Rectal smooth muscle tissue (tissue), 1 donor: ENCODE data around the gene ADGB.
"Not testable (repeated sequence)": the region's sequence is repeated elsewhere in the genome, so short reads cannot be mapped to it uniquely, and the experiment has no call there.

Experiments
- H3K27ac ChIP-seq: one replicate; pipeline ENCODE4 v1.7.0; 2013; ENCODE audit warnings: low read depth, low read length, inconsistent platforms
- H3K27me3 ChIP-seq: one replicate; pipeline ENCODE4 v1.7.0; 2013; ENCODE audit warnings: low read length; ENCODE audit not compliant: control insufficient read depth, insufficient read depth
- H3K36me3 ChIP-seq: one replicate; pipeline ENCODE4 v1.7.0; 2013; ENCODE audit warnings: low read length; ENCODE audit not compliant: control insufficient read depth, insufficient read depth
- H3K4me1 ChIP-seq: one replicate; pipeline ENCODE4 v1.7.0; 2013; ENCODE audit warnings: low read length; ENCODE audit not compliant: control insufficient read depth, insufficient read depth
- H3K4me3 ChIP-seq: one replicate; pipeline ENCODE4 v1.7.0; 2013; ENCODE audit warnings: low read length
- H3K9ac ChIP-seq: one replicate; pipeline ENCODE4 v1.7.0; 2013; ENCODE audit warnings: low read length

ADGB gene

GRCh38 chr6:146850981-146851380, 252.2 kb downstream of the ADGB start:
- Histone ChIP-seq H3K4me3 (no peak overlapping the region), H3K4me1 (no peaks in the 10 kb centered on the region), H3K27ac (no peak overlapping the region), H3K27me3 (no peaks in the 10 kb centered on the region), H3K36me3 (no peaks in the 10 kb centered on the region), H3K9ac (no peak overlapping the region)

GRCh38 chr6:146851837-146852236, 253.1 kb downstream of the ADGB start:
- no peaks in the 10 kb centered on the region for H3K36me3 ChIP-seq
- H3K9ac ChIP-seq = no peak overlapping the region
- H3K27me3 ChIP-seq = no peaks in the 10 kb centered on the region
- no peaks in the 10 kb centered on the region for H3K4me1 ChIP-seq
- no peak overlapping the region for H3K4me3 ChIP-seq
- H3K27ac ChIP-seq = no peak overlapping the region

GRCh38 chr6:146854521-146855255, 255.9 kb downstream of the ADGB start:
- not testable (repeated sequence) for H3K4me3 ChIP-seq, H3K36me3 ChIP-seq, H3K27ac ChIP-seq, H3K9ac ChIP-seq, H3K27me3 ChIP-seq, H3K4me1 ChIP-seq

GRCh38 chr6:146855889-146856288, 257.1 kb downstream of the ADGB start:
- Histone ChIP-seq H3K27me3 (no peaks in the 10 kb centered on the region), H3K27ac (no peak overlapping the region), H3K9ac (no peak overlapping the region), H3K4me1 (peaks cover 3% of the 10 kb centered on the region), H3K36me3 (no peaks in the 10 kb centered on the region), H3K4me3 (no peak overlapping the region)

GRCh38 chr6:146856296-146856695, 257.5 kb downstream of the ADGB start:
- Histone ChIP-seq H3K9ac (no peak overlapping the region), H3K4me3 (no peak overlapping the region), H3K36me3 (no peaks in the 10 kb centered on the region)

GRCh38 chr6:146857180-146857979, 258.6 kb downstream of the ADGB start:
- Histone ChIP-seq H3K27me3 (no peaks in the 10 kb centered on the region), H3K27ac (no peak overlapping the region), H3K4me3 (peak overlapping the region; percentile 41), H3K9ac (no peak overlapping the region), H3K4me1 (peaks cover 3% of the 10 kb centered on the region), H3K36me3 (no peaks in the 10 kb centered on the region)

More at GRCh38 chr6:146856296-146856695, 257.5 kb downstream of the ADGB start:
- peaks cover 3% of the 10 kb centered on the region for H3K4me1 ChIP-seq
- H3K27me3 ChIP-seq = no peaks in the 10 kb centered on the region
- no peak overlapping the region for H3K27ac ChIP-seq

- no peaks in the 10 kb centered on the region for H3K27me3 ChIP-seq
- H3K36me3 ChIP-seq = no peaks in the 10 kb centered on the region
- H3K9ac ChIP-seq = no peak overlapping the region
- peaks cover 3% of the 10 kb centered on the region for H3K4me1 ChIP-seq
- peak overlapping the region; percentile 34 for H3K27ac ChIP-seq
- peak overlapping the region; percentile 41 for H3K4me3 ChIP-seq
Measured at GRCh38 chr6:146857980-146858347, 259.2 kb downstream of the ADGB start.

GRCh38 chr6:146859206-146859605, 260.4 kb downstream of the ADGB start:
- Histone ChIP-seq H3K9ac (no peak overlapping the region), H3K4me1 (peaks cover 3% of the 10 kb centered on the region), H3K4me3 (no peak overlapping the region), H3K27ac (no peak overlapping the region), H3K27me3 (no peaks in the 10 kb centered on the region), H3K36me3 (no peaks in the 10 kb centered on the region)

- H3K9ac ChIP-seq = no peak overlapping the region
- H3K36me3 ChIP-seq = no peaks in the 10 kb centered on the region
- no peaks in the 10 kb centered on the region for H3K27me3 ChIP-seq
- no peak overlapping the region for H3K4me3 ChIP-seq
- no peak overlapping the region for H3K27ac ChIP-seq
- peaks cover 3% of the 10 kb centered on the region for H3K4me1 ChIP-seq
Measured at GRCh38 chr6:146859795-146860495, 261.2 kb downstream of the ADGB start.

- H3K9ac ChIP-seq = no peak overlapping the region
- H3K27ac ChIP-seq = no peak overlapping the region
- H3K27me3 ChIP-seq = no peaks in the 10 kb centered on the region
- no peak overlapping the region for H3K4me3 ChIP-seq
- H3K4me1 ChIP-seq = peaks cover 3% of the 10 kb centered on the region
- no peaks in the 10 kb centered on the region for H3K36me3 ChIP-seq
Measured at GRCh38 chr6:146860583-146860982, 261.8 kb downstream of the ADGB start.

GRCh38 chr6:146861029-146861563, 262.3 kb downstream of the ADGB start:
- Histone ChIP-seq H3K27ac (no peak overlapping the region), H3K36me3 (no peaks in the 10 kb centered on the region), H3K9ac (no peak overlapping the region)

GRCh38 chr6:146861716-146862115, 262.9 kb downstream of the ADGB start:
- H3K4me1 ChIP-seq = peaks cover 3% of the 10 kb centered on the region
- H3K27ac ChIP-seq = no peak overlapping the region
- H3K27me3 ChIP-seq = no peaks in the 10 kb centered on the region
- H3K36me3 ChIP-seq = no peaks in the 10 kb centered on the region
- H3K4me3 ChIP-seq = no peak overlapping the region
- H3K9ac ChIP-seq = no peak overlapping the region

More at GRCh38 chr6:146861029-146861563, 262.3 kb downstream of the ADGB start:
- Histone ChIP-seq H3K4me3 (no peak overlapping the region), H3K4me1 (peaks cover 3% of the 10 kb centered on the region), H3K27me3 (no peaks in the 10 kb centered on the region)
